ENCODE data around the gene DCUN1D1.
A peak's percentile ranks its signal among the peaks of the same experiment; 100 is the strongest.

Gene DCUN1D1

GRCh38 chr3:182925330-182925943 lies 54.9 kb downstream of the DCUN1D1 start:
- peak; percentile 75 for DNase-seq (ENCODE audit: low read depth)
- H3K4me3 ChIP-seq (ENCODE audit: control insufficient read depth, low read depth, low read length) = no peak overlapping the region
- no peak for TF ChIP-seq CTCF (conservative IDR thresholded peaks at IDR 0.05; ENCODE audit: control insufficient read depth, insufficient read depth, low read depth, low read length)

- DNase-seq (ENCODE audit: low read depth) = no peak
- H3K4me3 ChIP-seq (ENCODE audit: control insufficient read depth, low read depth, low read length) = no peak overlapping the region
- no peak for TF ChIP-seq CTCF (conservative IDR thresholded peaks at IDR 0.05; ENCODE audit: control insufficient read depth, insufficient read depth, low read depth, low read length)
Observed at GRCh38 chr3:182921665-182922355, 58.5 kb downstream of the DCUN1D1 start.

GRCh38 chr3:182920515-182921084 lies 59.7 kb downstream of the DCUN1D1 start:
- TF ChIP-seq CTCF (conservative IDR thresholded peaks at IDR 0.05; ENCODE audit: control insufficient read depth, insufficient read depth, low read depth, low read length) = no peak

GRCh38 chr3:182919866-182920357 lies 60.4 kb downstream of the DCUN1D1 start:
- no peak overlapping the region for H3K4me3 ChIP-seq (ENCODE audit: control insufficient read depth, low read depth, low read length)
- no peak for DNase-seq (ENCODE audit: low read depth)
- TF ChIP-seq CTCF (conservative IDR thresholded peaks at IDR 0.05; ENCODE audit: control insufficient read depth, insufficient read depth, low read depth, low read length) = no peak

More at GRCh38 chr3:182920515-182921084, 59.7 kb downstream of the DCUN1D1 start:
- peak; percentile 53 for DNase-seq (ENCODE audit: low read depth)
- H3K4me3 ChIP-seq (ENCODE audit: control insufficient read depth, low read depth, low read length) = no peak overlapping the region

- DNase-seq (ENCODE audit: low read depth) = no peak
- TF ChIP-seq CTCF (conservative IDR thresholded peaks at IDR 0.05; ENCODE audit: control insufficient read depth, insufficient read depth, low read depth, low read length) = no peak
- H3K4me3 ChIP-seq (ENCODE audit: control insufficient read depth, low read depth, low read length) = no peak overlapping the region
Observed at GRCh38 chr3:182917134-182917533, 63.2 kb downstream of the DCUN1D1 start.

GRCh38 chr3:182914341-182914740 lies 66.0 kb downstream of the DCUN1D1 start:
- no peak for TF ChIP-seq CTCF (conservative IDR thresholded peaks at IDR 0.05; ENCODE audit: control insufficient read depth, insufficient read depth, low read depth, low read length)
- H3K4me3 ChIP-seq (ENCODE audit: control insufficient read depth, low read depth, low read length) = no peak overlapping the region
- DNase-seq (ENCODE audit: low read depth) = no peak

All from fibroblast of mammary gland (primary cell).